ENCODE results near the gene RALGPS2. TPM values are rescaled to one million over a fixed set of nuclear protein-coding genes. Genes with fewer than 3 reads are reported as not detected.

Gene RALGPS2
- total RNA-seq, 1 experiment from 2014 or later: 19.3 TPM

GRCh38 chr1:178885869-178886268 is 160.8 kb downstream of the RALGPS2 start:
- POLR2A ChIA-PET (ENCODE audit: unreplicated experiment): no interaction called here
- no peaks in the 10 kb centered on the region for H3K27me3 ChIP-seq (ENCODE audit: low read length)
- H3K9me2 ChIP-seq (replicated peaks; ENCODE audit: low read length): no peaks in the 10 kb centered on the region
- ATAC-seq: no peak
- no peak overlapping the region for H3K9ac ChIP-seq (ENCODE audit: low read length)
- peaks cover 16% of the 10 kb centered on the region for H3K36me3 ChIP-seq (ENCODE audit: low read depth, low read length)
- H3K4me3 ChIP-seq (ENCODE audit: low read length): no peak overlapping the region
- H2AFZ ChIP-seq (ENCODE audit: low read length): no peak overlapping the region
- H3F3A ChIP-seq (ENCODE audit: low read length, unreplicated experiment): no peaks in the 10 kb centered on the region
- CTCF ChIA-PET: no interaction called here
- no peaks in the 10 kb centered on the region for H4K20me1 ChIP-seq (ENCODE audit: low read length)
- no peaks in the 10 kb centered on the region for H3K79me2 ChIP-seq (ENCODE audit: low read length)
- H3K27ac ChIP-seq (ENCODE audit: low read length): no peak overlapping the region
- TF ChIP-seq CTCF (conservative IDR thresholded peaks at IDR 0.05; ENCODE audit: low read depth, low read length) (no peak), EZH2phosphoT487 (IDR thresholded peaks at IDR 0.05; ENCODE audit: borderline replicate concordance, low read length) (no peak), EZH2 (IDR thresholded peaks at IDR 0.05; ENCODE audit: low read length, unreplicated experiment) (no peak)
- no peaks in the 10 kb centered on the region for H3K4me1 ChIP-seq (ENCODE audit: insufficient read depth, low read length)
- intact Hi-C loops (cut with micrococcal nuclease): no loop called here
- H3K9me3 ChIP-seq (ENCODE audit: low read length): no peaks in the 10 kb centered on the region
- no TSS peak for BruUV-seq (replicated peaks)
- no peak overlapping the region for H3K4me2 ChIP-seq (ENCODE audit: low read length)
- DNase-seq: no peak

- Histone ChIP-seq H3F3A (ENCODE audit: low read length, unreplicated experiment) (no peaks in the 10 kb centered on the region), H3K4me3 (ENCODE audit: low read length) (no peak overlapping the region), H3K4me1 (ENCODE audit: insufficient read depth, low read length) (no peaks in the 10 kb centered on the region), H3K27ac (ENCODE audit: low read length) (no peak overlapping the region), H4K20me1 (ENCODE audit: low read length) (no peaks in the 10 kb centered on the region), H3K9me2 (replicated peaks; ENCODE audit: low read length) (no peaks in the 10 kb centered on the region), H3K36me3 (ENCODE audit: low read depth, low read length) (peaks cover 16% of the 10 kb centered on the region), H3K9ac (ENCODE audit: low read length) (no peak overlapping the region), H3K27me3 (ENCODE audit: low read length) (no peaks in the 10 kb centered on the region), H2AFZ (ENCODE audit: low read length) (no peak overlapping the region), H3K79me2 (ENCODE audit: low read length) (no peaks in the 10 kb centered on the region), H3K9me3 (ENCODE audit: low read length) (no peaks in the 10 kb centered on the region), H3K4me2 (ENCODE audit: low read length) (no peak overlapping the region)
- ChIA-PET CTCF (no interaction called here), POLR2A (ENCODE audit: unreplicated experiment) (no interaction called here)
- intact Hi-C loops (cut with micrococcal nuclease): no loop called here
- ATAC-seq (no peak), DNase-seq (no peak)
- TF ChIP-seq EZH2phosphoT487 (IDR thresholded peaks at IDR 0.05; ENCODE audit: borderline replicate concordance, low read length): no peak
- no peak for TF ChIP-seq EZH2 (IDR thresholded peaks at IDR 0.05; ENCODE audit: low read length, unreplicated experiment)
- TF ChIP-seq CTCF (conservative IDR thresholded peaks at IDR 0.05; ENCODE audit: low read depth, low read length): no peak
- BruUV-seq (replicated peaks): no TSS peak
Observed at GRCh38 chr1:178886551-178886950, 161.5 kb downstream of the RALGPS2 start.

GRCh38 chr1:178895928-178896327 is 170.9 kb downstream of the RALGPS2 start:
- H3K9ac ChIP-seq (ENCODE audit: low read length): no peak overlapping the region
- CTCF ChIA-PET: no interaction called here
- no peaks in the 10 kb centered on the region for H3K9me2 ChIP-seq (replicated peaks; ENCODE audit: low read length)
- H3K27ac ChIP-seq (ENCODE audit: low read length): no peak overlapping the region
- TF ChIP-seq EZH2 (IDR thresholded peaks at IDR 0.05; ENCODE audit: low read length, unreplicated experiment): no peak
- TF ChIP-seq CTCF (conservative IDR thresholded peaks at IDR 0.05; ENCODE audit: low read depth, low read length): no peak
- TF ChIP-seq EZH2phosphoT487 (IDR thresholded peaks at IDR 0.05; ENCODE audit: borderline replicate concordance, low read length): no peak
- no peak for ATAC-seq
- H4K20me1 ChIP-seq (ENCODE audit: low read length): no peaks in the 10 kb centered on the region
- no peaks in the 10 kb centered on the region for H3K79me2 ChIP-seq (ENCODE audit: low read length)
- H3K4me1 ChIP-seq (ENCODE audit: insufficient read depth, low read length): no peaks in the 10 kb centered on the region
- POLR2A ChIA-PET (ENCODE audit: unreplicated experiment): no interaction called here
- H3K4me2 ChIP-seq (ENCODE audit: low read length): no peak overlapping the region
- H3K4me3 ChIP-seq (ENCODE audit: low read length): no peak overlapping the region
- DNase-seq: no peak
- H3K9me3 ChIP-seq (ENCODE audit: low read length): no peaks in the 10 kb centered on the region
- intact Hi-C loops (cut with micrococcal nuclease): loop anchor here (10.0 kb wide), 1 partner anchor 361 kb away; no protein-coding TSS in a partner anchor
- H3K27me3 ChIP-seq (ENCODE audit: low read length): no peaks in the 10 kb centered on the region
- no TSS peak for BruUV-seq (replicated peaks)
- H3K36me3 ChIP-seq (ENCODE audit: low read depth, low read length): peaks cover 5% of the 10 kb centered on the region; the same call in 1 of the 2 replicates
- no peak overlapping the region for H2AFZ ChIP-seq (ENCODE audit: low read length)
- H3F3A ChIP-seq (ENCODE audit: low read length, unreplicated experiment): no peaks in the 10 kb centered on the region

All from PC-3 (cell line).